Kidney capillary endothelial cell (primary cell): ENCODE measurements around the gene ITPR2.
"Not testable (repeated sequence)": the region's sequence is repeated elsewhere in the genome, so short reads cannot be mapped to it uniquely, and the experiment has no call there.

ENCODE experiments used
- DNase-seq: peaks from one replicate; pipeline ENCODE4 v3.0.0-alpha.2; 2018; ENCODE audit warnings: low spot score

Gene ITPR2

GRCh38 chr12:26563552-26563951, 269.4 kb downstream of the ITPR2 start:
- no peak for DNase-seq

DNA sequence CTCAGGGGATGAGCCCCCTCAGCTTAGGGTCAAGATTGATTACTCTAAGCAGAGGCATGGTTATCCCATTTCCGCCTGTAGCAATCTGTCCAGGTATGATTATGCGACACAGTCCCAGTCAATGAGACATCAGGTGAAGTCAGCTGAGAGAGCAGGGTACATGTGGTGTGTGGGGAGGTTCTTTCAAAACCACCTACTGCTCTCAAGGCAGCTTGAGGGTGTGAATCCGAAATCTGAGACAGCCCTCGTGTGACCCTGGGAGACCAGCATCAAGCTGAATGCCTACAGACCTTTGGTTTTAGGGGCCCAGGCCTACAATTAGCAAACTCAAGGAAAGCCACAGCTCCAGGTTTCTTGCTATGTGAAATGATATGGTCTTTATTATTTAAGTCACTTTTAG, 275.7 kb downstream of the ITPR2 start:
- no peak for DNase-seq

DNA sequence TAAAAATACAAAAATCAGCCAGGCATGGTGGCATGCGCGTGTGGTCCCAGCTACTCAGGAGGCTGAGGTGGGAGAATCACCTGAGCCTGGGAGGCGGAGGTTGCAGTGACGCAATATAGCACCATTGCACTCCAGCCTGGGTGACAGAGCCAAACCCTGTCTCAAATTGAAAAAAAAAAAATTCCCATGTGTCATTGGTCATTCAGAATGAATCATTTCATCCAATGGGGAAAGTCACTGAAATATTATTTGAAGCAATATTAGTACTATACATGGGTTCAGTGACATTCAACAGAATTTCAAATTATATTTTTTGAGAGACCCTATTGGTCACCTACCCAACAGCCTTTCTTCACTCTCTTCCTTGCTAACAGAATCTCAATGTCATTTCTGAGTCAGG, 276.1 kb downstream of the ITPR2 start:
- DNase-seq, result no peak

DNA sequence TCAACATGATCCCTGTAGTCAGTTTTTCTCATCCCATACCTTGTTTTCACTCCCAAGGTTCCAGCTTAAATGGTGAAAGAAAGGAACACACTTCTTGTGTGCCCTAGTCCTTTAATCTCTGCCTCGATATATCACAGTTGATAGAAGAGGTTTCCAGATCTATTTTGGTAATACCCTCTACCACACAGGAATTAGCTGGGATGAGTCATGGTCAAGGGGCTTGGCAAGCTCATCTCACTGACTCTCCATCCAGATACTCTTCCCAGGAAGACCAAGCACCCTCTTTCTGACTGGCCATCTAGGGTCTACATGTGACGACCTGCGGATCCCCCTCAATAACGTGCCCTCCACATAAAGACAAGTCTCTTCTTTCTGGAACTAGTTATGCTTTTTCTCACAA, 277.9 kb downstream of the ITPR2 start:
- no peak for DNase-seq

DNA sequence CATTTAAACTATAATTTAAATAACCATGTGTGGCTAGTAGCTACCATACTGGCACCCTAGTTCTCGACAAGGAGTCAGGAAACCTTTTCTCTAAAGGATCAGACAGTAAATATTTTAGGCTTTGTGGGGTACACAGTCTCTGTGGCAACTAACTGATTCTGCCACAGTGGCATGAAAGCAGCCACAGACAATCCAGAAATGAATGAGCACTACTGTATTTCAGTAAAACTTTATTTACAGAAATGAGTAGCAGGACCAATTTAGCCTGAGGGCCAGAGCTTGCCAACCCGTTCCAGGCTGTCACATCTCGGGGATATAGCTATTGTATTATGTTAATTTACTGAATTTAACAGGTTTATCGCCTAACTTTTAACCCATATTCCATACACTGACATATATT, 278.7 kb downstream of the ITPR2 start:
- no peak for DNase-seq

GRCh38 chr12:26551385-26551784, 281.6 kb downstream of the ITPR2 start:
- no peak for DNase-seq

DNA sequence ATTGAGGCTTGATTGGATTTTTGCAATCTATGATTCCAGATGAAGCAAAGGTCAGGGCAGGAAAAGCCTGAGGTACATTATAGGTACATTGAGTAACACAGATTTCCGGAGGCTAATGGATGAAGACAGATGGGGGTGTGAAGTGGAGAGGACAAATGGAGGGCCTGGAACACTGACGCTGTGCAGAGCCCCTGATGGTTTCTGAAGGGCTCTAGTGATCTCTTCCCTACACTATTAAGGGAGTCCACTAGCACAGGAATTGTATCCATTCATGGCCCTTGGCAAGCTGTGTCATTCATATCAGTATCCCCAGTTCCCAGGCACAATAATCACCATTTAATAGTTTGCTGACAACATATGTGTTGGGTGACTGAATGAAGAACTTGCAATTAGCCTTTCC, 284.8 kb downstream of the ITPR2 start:
- no peak for DNase-seq

- no peak for DNase-seq
These were observed 286.3 kb downstream of the ITPR2 start for GRCh38 chr12:26546535-26547314.

GRCh38 chr12:26539131-26539530, 293.9 kb downstream of the ITPR2 start:
- DNase-seq, result no peak

DNA sequence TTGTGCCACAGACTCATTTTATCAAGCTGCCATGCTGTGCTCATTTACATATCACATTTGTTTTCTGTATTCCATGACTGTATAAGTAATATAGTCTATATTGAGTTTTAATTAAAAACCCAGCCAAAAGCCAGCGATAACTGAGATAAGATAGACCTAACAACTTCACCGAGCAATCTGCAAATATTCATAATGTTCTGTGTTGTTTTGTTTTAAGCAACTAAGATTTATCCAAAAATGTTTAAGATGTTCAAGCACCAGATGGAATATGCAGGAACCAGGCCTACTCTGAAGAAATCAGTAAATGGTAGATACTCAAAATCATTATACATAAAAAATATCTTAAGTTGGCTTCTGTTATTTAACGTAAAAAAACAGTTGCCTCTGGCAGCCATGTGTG, 295.3 kb downstream of the ITPR2 start:
- no peak for DNase-seq

DNA sequence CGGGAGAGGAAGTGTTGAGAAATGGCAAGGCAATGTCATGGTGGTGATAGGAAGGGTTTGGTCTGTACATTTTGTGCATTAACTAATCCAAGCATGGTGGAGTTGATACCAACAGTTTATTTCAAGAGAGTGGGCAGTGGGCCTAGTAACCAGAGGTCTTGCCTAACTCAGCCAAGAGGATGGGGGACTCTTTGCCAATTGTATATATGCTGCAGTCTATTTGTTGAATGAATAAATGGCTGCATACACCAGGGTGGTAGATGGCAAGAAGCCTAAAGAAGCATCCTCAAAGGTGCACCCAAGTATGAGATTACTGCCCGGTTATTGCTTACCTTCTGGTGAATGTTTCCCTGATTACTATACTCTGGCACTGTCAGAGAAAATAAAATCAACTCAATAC, 295.9 kb downstream of the ITPR2 start:
- no peak for DNase-seq

DNA sequence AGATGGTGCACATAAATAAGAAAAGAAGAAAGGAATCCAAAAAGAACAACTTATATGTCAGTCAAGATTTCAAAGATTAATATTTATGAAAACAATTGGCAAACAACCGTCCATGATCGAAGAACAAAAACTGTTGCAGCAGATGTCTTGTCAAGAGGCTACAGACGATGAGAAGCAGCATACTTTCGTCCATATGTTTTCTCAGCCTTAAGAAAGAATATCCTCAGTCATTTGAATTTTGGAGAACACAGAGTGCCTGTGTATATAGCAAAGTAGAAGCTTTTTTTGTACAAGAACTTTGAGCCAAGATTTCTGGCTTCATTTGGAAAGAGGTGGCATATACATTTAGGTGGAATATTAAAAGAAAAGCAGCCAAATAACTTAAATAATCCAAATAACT, 297.2 kb downstream of the ITPR2 start:
- DNase-seq, result no peak

DNA sequence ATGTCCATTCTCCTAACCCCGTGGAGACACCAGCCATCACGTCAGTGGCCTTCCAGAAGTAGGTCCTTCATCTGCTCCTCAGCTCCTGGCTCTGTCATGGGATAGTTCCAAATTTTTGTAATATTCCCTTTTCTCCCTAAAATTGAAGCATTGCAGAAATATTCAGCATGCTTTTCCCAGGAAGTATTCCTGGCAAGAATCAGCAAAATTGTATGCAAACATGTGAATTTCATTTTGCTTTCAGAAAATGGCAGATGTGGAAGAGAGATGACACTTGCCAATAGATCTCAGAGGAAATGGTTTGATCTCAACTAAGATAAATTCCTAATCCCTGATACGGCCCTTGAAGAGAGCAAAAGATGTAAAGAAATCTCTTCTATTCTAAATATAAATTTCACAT, 298.9 kb downstream of the ITPR2 start:
- no peak for DNase-seq

GRCh38 chr12:26533211-26533610, 299.8 kb downstream of the ITPR2 start:
- DNase-seq, result no peak

- DNase-seq, result no peak
These were observed 302.5 kb downstream of the ITPR2 start for GRCh38 chr12:26530461-26530860.

GRCh38 chr12:26528943-26529342, 304.1 kb downstream of the ITPR2 start:
- no peak for DNase-seq

- DNase-seq, result no peak
These were observed 305.3 kb downstream of the ITPR2 start for GRCh38 chr12:26527682-26528081.

GRCh38 chr12:26524862-26525465, 308.0 kb downstream of the ITPR2 start:
- DNase-seq, result peak; percentile 14

- DNase-seq, result no peak
These were observed 309.3 kb downstream of the ITPR2 start for GRCh38 chr12:26523708-26524150.

DNA sequence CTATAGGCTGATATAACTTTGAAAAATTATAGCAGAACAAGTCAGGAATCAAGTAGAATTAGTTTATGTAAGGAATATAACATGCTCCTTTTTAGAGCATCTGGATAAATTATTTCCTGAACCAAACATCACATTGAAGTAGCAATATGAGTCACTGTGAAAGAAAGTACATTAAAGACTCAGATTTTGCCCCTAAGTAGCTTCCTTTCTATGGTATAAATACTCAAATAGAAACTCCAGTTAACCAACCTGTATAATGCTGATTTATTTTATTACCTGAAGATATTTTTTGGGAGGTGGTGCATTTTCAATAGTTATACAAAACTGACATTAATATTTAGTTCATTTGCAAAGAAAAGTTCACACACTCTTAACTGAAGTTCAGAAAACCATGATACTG, 312.1 kb downstream of the ITPR2 start:
- DNase-seq, result peak; percentile 5

- no peak for DNase-seq
These were observed 312.9 kb downstream of the ITPR2 start for GRCh38 chr12:26520109-26520508.

DNA sequence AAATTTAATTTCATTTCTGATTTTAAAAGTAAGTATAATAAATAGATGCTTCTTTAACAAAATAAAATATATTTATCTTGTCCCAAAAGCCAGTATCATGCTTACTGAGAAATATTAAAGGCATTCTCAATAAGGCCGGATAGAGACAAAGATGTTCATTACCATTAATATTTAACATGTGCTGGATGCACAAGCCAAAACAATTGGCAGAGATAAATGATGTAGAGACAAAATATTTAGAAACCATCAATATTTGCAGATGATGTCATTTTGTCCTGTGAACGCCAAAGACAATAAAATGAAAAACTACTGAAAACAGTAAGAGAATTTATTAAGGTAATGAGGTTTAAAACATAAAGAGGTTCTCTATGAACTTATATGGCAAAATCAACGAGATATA, 313.5 kb downstream of the ITPR2 start:
- DNase-seq, result no peak

DNA sequence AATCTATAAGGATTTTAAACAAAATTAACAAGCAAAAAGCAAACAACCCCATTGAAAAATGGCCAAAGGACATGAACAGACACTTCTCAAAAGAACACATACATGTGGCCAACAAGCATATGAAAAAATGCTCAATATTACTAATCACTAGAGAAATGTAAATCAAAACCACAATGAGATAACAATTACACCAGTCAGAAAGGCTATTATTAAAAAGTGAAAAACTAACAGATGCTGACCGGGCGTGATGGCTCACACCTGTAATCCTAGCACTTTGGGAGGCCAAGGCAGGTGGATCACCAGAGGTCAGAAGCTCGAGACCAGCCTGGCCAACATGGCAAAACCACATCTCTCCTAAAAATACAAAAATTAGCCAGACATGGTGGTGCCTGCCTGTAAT, 315.7 kb downstream of the ITPR2 start:
- DNase-seq, result not testable (repeated sequence)

- DNase-seq, result no peak
These were observed 318.6 kb downstream of the ITPR2 start for GRCh38 chr12:26514364-26514763.
